ENCODE results near the gene CHRM4. TPM values are rescaled to one million over a fixed set of nuclear protein-coding genes. Genes with fewer than 3 reads are reported as not detected.
"Not testable (repeated sequence)": the region's sequence is repeated elsewhere in the genome, so short reads cannot be mapped to it uniquely, and the experiment has no call there.

Gene CHRM4
- total and polyA plus RNA-seq, 2 experiments from 2014 or later, result 0.30 TPM; not detected in 1

DNA sequence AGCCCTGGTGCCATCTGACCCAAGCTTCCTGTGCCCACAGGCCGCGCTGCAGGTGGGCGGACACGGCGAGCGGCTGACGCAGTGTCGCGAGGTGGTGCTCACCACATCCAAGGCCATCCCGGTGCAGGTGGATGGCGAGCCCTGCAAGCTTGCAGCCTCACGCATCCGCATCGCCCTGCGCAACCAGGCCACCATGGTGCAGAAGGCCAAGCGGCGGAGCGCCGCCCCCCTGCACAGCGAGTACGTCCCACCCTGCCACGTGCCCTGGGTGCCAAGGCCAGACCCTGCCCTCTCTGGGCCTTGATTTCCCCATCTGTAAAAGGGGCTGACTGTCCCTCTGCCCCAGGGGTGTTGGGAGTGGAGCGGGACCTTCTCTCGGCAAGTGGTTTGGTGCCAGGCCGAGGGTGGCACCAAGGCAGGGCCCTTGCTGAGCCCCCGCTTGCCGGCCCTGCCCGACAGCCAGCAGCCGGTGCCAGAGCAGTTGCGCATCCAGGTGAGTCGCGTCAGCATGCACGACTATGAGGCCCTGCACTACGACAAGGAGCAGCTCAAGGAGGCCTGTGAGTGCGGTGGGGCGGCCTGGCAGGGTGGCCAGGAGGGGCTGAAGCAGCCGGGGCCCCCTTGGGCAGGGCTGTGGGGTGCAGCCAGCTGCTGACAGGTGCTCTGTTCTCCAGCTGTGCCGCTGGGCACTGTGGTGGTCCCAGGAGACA is 16.0 kb downstream of the CHRM4 start:
- Histone ChIP-seq H3K79me2 (no peaks in the 10 kb centered on the region), H3K4me3 (no peak overlapping the region), H3K36me3 (replicated peaks; ENCODE audit: insufficient read depth, low read depth) (no peaks in the 10 kb centered on the region), H3K4me2 (no peak overlapping the region), H3K9me3 (ENCODE audit: low read depth) (no peaks in the 10 kb centered on the region), H3K27me3 (no peaks in the 10 kb centered on the region), H4K20me1 (ENCODE audit: insufficient read depth, poor library complexity, severe bottlenecking) (no peaks in the 10 kb centered on the region), H3K9me2 (replicated peaks; ENCODE audit: insufficient read depth) (no peaks in the 10 kb centered on the region), H2AFZ (no peak overlapping the region), H3K4me1 (ENCODE audit: insufficient read depth) (peaks cover 14% of the 10 kb centered on the region), H3K27ac (no peak overlapping the region)
- TF ChIP-seq EZH2 (IDR thresholded peaks at IDR 0.05; ENCODE audit: borderline replicate concordance) (no peak), EZH2phosphoT487 (IDR thresholded peaks at IDR 0.05; ENCODE audit: low read depth, severe bottlenecking, unreplicated experiment) (no peak)
- TF ChIP-seq, protein P1, sequence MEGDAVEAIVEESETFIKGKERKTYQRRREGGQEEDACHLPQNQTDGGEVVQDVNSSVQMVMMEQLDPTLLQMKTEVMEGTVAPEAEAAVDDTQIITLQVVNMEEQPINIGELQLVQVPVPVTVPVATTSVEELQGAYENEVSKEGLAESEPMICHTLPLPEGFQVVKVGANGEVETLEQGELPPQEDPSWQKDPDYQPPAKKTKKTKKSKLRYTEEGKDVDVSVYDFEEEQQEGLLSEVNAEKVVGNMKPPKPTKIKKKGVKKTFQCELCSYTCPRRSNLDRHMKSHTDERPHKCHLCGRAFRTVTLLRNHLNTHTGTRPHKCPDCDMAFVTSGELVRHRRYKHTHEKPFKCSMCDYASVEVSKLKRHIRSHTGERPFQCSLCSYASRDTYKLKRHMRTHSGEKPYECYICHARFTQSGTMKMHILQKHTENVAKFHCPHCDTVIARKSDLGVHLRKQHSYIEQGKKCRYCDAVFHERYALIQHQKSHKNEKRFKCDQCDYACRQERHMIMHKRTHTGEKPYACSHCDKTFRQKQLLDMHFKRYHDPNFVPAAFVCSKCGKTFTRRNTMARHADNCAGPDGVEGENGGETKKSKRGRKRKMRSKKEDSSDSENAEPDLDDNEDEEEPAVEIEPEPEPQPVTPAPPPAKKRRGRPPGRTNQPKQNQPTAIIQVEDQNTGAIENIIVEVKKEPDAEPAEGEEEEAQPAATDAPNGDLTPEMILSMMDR (IDR thresholded peaks at IDR 0.05; ENCODE audit: poor library complexity), result no peak
- 97% methylated on average over 38 of the region's 38 CpGs for WGBS (ENCODE audit: low lambda C conversion rate, missing lambda C conversion rate)
- DNase-seq (ENCODE audit: low spot score), result no peak

DNA sequence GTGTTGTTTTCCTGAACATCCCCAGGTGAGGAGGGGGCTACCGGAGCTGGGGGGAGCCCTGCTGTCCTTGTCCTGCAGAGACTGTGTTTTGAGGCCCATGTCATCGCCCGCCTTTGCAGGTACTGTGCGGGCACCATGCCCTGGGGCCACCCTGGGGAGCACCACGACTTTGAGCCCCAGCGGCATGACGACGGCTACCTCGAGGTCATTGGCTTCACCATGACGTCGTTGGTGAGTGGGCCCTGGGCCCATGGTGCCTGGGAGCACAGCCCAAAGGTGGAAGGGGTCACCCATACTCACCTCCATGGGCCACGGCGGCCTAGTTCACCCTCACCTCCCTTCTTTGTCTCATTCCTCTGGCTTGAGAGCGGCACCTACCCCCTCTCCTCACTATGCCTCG is 16.8 kb downstream of the CHRM4 start:
- Histone ChIP-seq H3K79me2 (no peaks in the 10 kb centered on the region), H3K4me3 (no peak overlapping the region), H3K27me3 (no peaks in the 10 kb centered on the region), H4K20me1 (ENCODE audit: insufficient read depth, poor library complexity, severe bottlenecking) (no peaks in the 10 kb centered on the region), H3K9me3 (ENCODE audit: low read depth) (no peaks in the 10 kb centered on the region), H3K9me2 (replicated peaks; ENCODE audit: insufficient read depth) (no peaks in the 10 kb centered on the region), H3K27ac (no peak overlapping the region), H3K4me2 (no peak overlapping the region), H3K4me1 (ENCODE audit: insufficient read depth) (peaks cover 7% of the 10 kb centered on the region), H3K36me3 (replicated peaks; ENCODE audit: insufficient read depth, low read depth) (no peaks in the 10 kb centered on the region), H2AFZ (no peak overlapping the region)
- WGBS (ENCODE audit: low lambda C conversion rate, missing lambda C conversion rate), result 95% methylated on average over 15 of the region's 15 CpGs
- TF ChIP-seq, protein P1 (IDR thresholded peaks at IDR 0.05; ENCODE audit: poor library complexity), result no peak
- no peak for TF ChIP-seq EZH2phosphoT487 (IDR thresholded peaks at IDR 0.05; ENCODE audit: low read depth, severe bottlenecking, unreplicated experiment)
- TF ChIP-seq EZH2 (IDR thresholded peaks at IDR 0.05; ENCODE audit: borderline replicate concordance), result no peak
- no peak for DNase-seq (ENCODE audit: low spot score)

DNA sequence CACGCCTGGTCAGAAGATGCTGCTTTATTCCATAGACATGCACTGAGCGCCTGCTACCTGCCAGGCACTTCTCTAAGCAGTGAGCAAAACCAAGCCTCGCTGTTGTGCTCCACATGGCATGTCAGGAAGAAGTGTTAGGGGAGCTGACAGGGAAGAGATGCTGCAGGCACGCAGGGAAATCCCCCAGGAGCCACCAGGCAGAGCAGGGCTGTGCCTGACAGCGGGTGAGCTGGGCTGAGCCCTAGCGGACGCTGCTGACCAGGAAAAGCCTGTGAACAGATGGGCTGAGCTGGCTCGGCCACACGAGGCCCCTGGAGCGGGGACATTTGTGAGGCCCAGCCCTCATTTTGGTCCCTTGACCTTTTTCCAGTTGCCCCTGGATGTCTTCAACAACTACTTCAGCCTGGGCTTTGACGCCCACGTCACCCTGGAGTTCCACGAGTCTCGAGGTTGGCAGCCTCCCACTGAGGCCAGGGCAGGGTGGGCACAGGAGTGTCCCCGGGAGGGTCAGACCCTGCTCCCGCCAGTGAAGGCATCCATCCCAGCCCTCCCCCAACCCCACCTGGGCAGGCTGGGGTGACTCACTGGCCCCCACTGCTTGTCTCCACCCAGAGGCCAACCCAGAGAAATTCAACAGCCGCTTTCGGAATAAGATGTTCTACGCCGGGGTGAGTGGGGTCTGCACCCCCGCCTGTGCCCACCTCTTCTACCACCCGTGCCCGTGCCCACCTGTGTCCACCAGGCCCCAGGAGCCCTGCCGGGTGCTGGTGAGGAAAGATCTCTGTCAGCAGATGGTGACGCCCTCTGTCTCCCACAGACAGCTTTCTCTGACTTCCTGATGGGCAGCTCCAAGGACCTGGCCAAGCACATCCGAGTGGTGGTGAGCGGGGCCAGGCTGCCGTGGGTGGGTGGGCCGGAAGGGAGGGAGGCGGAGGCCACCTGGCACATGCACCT is 17.5 kb downstream of the CHRM4 start:
- Histone ChIP-seq H3K36me3 (replicated peaks; ENCODE audit: insufficient read depth, low read depth) (no peaks in the 10 kb centered on the region), H3K27ac (no peak overlapping the region), H3K79me2 (no peaks in the 10 kb centered on the region), H3K27me3 (no peaks in the 10 kb centered on the region), H3K4me3 (no peak overlapping the region), H3K9me2 (replicated peaks; ENCODE audit: insufficient read depth) (no peaks in the 10 kb centered on the region), H2AFZ (no peak overlapping the region), H4K20me1 (ENCODE audit: insufficient read depth, poor library complexity, severe bottlenecking) (no peaks in the 10 kb centered on the region), H3K4me1 (ENCODE audit: insufficient read depth) (no peaks in the 10 kb centered on the region), H3K4me2 (no peak overlapping the region), H3K9me3 (ENCODE audit: low read depth) (no peaks in the 10 kb centered on the region)
- TF ChIP-seq, protein P1 (IDR thresholded peaks at IDR 0.05; ENCODE audit: poor library complexity), result no peak
- TF ChIP-seq EZH2 (IDR thresholded peaks at IDR 0.05; ENCODE audit: borderline replicate concordance), result no peak
- TF ChIP-seq EZH2phosphoT487 (IDR thresholded peaks at IDR 0.05; ENCODE audit: low read depth, severe bottlenecking, unreplicated experiment), result no peak
- 82% methylated on average over 20 of the region's 30 CpGs for WGBS (ENCODE audit: low lambda C conversion rate, missing lambda C conversion rate)
- DNase-seq (ENCODE audit: low spot score), result no peak

DNA sequence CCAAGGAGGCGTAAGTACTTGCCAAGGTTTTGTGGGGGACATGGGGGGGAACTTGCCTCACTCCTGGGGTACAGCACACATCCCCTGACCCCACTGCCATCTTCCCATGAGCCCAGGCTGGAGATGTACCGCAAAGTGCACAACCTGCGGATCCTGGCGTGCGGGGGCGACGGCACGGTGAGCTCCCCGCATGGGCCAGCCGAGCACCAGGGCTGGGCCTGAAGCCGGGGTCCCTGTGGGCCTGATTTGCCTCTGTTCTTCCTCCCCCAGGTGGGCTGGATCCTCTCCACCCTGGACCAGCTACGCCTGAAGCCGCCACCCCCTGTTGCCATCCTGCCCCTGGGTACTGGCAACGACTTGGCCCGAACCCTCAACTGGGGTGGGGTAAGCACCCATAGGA is 19.1 kb downstream of the CHRM4 start:
- H3K36me3 ChIP-seq (replicated peaks; ENCODE audit: insufficient read depth, low read depth); H3K9me2 ChIP-seq (replicated peaks; ENCODE audit: insufficient read depth); H3K79me2 ChIP-seq; H2AFZ ChIP-seq; H4K20me1 ChIP-seq (ENCODE audit: insufficient read depth, poor library complexity, severe bottlenecking); H3K27me3 ChIP-seq; H3K4me2 ChIP-seq; H3K27ac ChIP-seq; H3K4me3 ChIP-seq; DNase-seq (ENCODE audit: low spot score); H3K4me1 ChIP-seq (ENCODE audit: insufficient read depth); H3K9me3 ChIP-seq (ENCODE audit: low read depth): not testable (repeated sequence)
- WGBS (ENCODE audit: low lambda C conversion rate, missing lambda C conversion rate), result over 99% methylated on average over 15 of the region's 15 CpGs

Measured in hepatocyte (in vitro differentiated cells).